GM10248 (cell line): Measurements from ENCODE around the gene NBPF3.
"Not testable (repeated sequence)": the region's sequence is repeated elsewhere in the genome, so short reads cannot be mapped to it uniquely, and the experiment has no call there.

Experiments
- CTCF ChIA-PET: fragments of 300-600 bp; sonication (Branson Sonifier 250); formaldehyde crosslinking; extraction: SDS; loops from one replicate; lab custom pipeline; 2021; ENCODE audit warnings: antibody characterized with exemption; lab: Yijun Ruan, JAX
- POLR2A ChIA-PET: fragments of 350-650 bp; sonication (Branson Sonifier 250); formaldehyde crosslinking; extraction: SDS; loops from one replicate; lab custom pipeline; 2020; ENCODE audit warnings: antibody characterized with exemption; lab: Yijun Ruan, JAX
- DNase-seq: peaks from one replicate; pipeline ENCODE4 v3.0.0; 2012; ENCODE audit errors: extremely low spot score
- CTCF ChIP-seq: IDR thresholded peaks from 2 replicates; pipeline ENCODE4 v1.5.1; 2012; ENCODE audit warnings: mild to moderate bottlenecking, low read depth; ENCODE audit errors: extremely low read depth, missing control alignments, control extremely low read depth

The NBPF3 gene, protein sequence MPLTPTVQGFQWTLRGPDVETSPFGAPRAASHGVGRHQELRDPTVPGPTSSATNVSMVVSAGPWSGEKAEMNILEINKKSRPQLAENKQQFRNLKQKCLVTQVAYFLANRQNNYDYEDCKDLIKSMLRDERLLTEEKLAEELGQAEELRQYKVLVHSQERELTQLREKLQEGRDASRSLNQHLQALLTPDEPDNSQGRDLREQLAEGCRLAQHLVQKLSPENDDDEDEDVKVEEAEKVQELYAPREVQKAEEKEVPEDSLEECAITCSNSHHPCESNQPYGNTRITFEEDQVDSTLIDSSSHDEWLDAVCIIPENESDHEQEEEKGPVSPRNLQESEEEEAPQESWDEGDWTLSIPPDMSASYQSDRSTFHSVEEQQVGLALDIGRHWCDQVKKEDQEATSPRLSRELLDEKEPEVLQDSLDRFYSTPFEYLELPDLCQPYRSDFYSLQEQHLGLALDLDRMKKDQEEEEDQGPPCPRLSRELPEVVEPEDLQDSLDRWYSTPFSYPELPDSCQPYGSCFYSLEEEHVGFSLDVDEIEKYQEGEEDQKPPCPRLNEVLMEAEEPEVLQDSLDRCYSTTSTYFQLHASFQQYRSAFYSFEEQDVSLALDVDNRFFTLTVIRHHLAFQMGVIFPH

GRCh38 chr1:21439721-21440629, at the start of gene NBPF3:
Gene NBPF3, plus strand, starts transcription at chr1:21440137. Its CDS starts 4,950 bp downstream, at chr1:21445087.
- peak; percentile 90 for DNase-seq
- ChIA-PET CTCF (no interaction called here), POLR2A (no interaction called here)
- TF ChIP-seq CTCF = no peak

- CTCF ChIA-PET = no interaction called here
- DNase-seq = no peak
- TF ChIP-seq CTCF = no peak
- POLR2A ChIA-PET = no interaction called here
Measured at GRCh38 chr1:21391497-21391896, 48.4 kb upstream of the NBPF3 start.

GRCh38 chr1:21392587-21393263, 47.2 kb upstream of the NBPF3 start:
- no peak for TF ChIP-seq CTCF
- ChIA-PET POLR2A (no interaction called here), CTCF (no interaction called here)
- no peak for DNase-seq

- CTCF ChIA-PET = interaction anchor here (1.0 kb wide), 1 partner anchor 28 kb away, joined by 5 read pairs; no protein-coding TSS in a partner anchor
- DNase-seq = no peak
- POLR2A ChIA-PET = no interaction called here
- no peak for TF ChIP-seq CTCF
Measured at GRCh38 chr1:21396516-21396915, 43.4 kb upstream of the NBPF3 start.

GRCh38 chr1:21397813-21398188, 42.1 kb upstream of the NBPF3 start:
- POLR2A ChIA-PET = no interaction called here
- no peak for TF ChIP-seq CTCF
- no peak for DNase-seq
- CTCF ChIA-PET = no interaction called here

DNA sequence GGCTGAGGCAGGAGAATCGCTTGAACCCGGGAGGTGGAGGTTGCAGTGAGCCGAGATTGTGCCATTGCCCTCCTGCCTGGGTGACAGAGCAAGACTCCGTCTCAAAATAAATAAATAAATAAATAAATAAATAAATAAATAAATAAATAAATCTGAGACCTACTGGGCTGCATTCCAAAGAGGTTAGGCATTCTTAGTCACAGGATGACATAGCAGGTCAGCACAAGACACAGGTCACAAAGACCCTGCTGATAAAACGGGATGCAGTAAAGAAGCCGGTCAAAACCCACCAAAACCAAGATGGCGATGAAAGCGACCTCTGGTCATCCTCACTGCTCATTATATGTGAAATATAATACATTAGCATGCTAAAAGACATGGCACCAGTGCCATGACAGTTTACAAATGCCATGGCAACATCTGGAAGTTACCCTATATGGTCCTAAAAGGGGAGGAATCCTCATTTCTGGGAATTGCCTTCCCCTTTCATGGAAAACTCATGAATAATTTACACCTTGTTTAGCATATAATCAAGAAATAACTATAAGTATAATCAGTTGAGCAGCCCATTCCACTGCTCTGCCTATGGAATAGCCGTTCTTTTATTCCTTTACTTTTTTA, 38.1 kb upstream of the NBPF3 start:
- DNase-seq, POLR2A ChIA-PET, CTCF ChIA-PET: not testable (repeated sequence)
